KMS-11 (cell line): ENCODE results near the gene UBQLN4.
A peak's percentile ranks its signal among the peaks of the same experiment; 100 is the strongest.

Experiments
- H2AFZ ChIP-seq: fragments of 200-600 bp; sonication (generic); 2 replicates; pipeline ENCODE4 v1.6.1; 2016; ENCODE audit warnings: antibody characterized with exemption, mixed run types, low read depth
- H3K27ac ChIP-seq: fragments of 200-600 bp; sonication (generic); 2 replicates; pipeline ENCODE4 v1.6.1; 2016; ENCODE audit warnings: mild to moderate bottlenecking, mixed run types
- H3K27me3 ChIP-seq: fragments of 200-600 bp; sonication (generic); 2 replicates; pipeline ENCODE4 v1.6.1; 2017; ENCODE audit warnings: mild to moderate bottlenecking, low read depth, mixed run types, moderate library complexity; ENCODE audit not compliant: insufficient read depth
- H3K36me3 ChIP-seq: fragments of 200-600 bp; sonication (generic); 2 replicates; pipeline ENCODE4 v1.6.1; 2017; ENCODE audit warnings: mild to moderate bottlenecking, mixed run types; ENCODE audit not compliant: insufficient read depth
- H3K4me1 ChIP-seq: fragments of 200-600 bp; sonication (generic); 2 replicates; pipeline ENCODE4 v1.6.1; 2016; ENCODE audit warnings: mild to moderate bottlenecking, low read depth, mixed run types; ENCODE audit not compliant: poor library complexity, severe bottlenecking
- H3K4me2 ChIP-seq: fragments of 200-600 bp; sonication (generic); 2 replicates; pipeline ENCODE4 v1.7.0; 2016; ENCODE audit warnings: mild to moderate bottlenecking, mixed run types
- H3K4me3 ChIP-seq: fragments of 200-600 bp; sonication (generic); IDR thresholded peaks from 2 replicates; pipeline ENCODE4 v1.6.1; 2017; ENCODE audit warnings: low read depth, low read length, mixed read lengths; ENCODE audit not compliant: insufficient read depth
- H3K79me2 ChIP-seq: fragments of 200-600 bp; sonication (generic); 2 replicates; pipeline ENCODE4 v1.6.1; 2016; ENCODE audit warnings: low read depth, mixed run types; ENCODE audit not compliant: insufficient read depth
- H3K9ac ChIP-seq: fragments of 200-600 bp; sonication (generic); 2 replicates; pipeline ENCODE4 v1.6.1; 2016; ENCODE audit warnings: mild to moderate bottlenecking, mixed run types
- H4K20me1 ChIP-seq: fragments of 200-600 bp; sonication (generic); 2 replicates; pipeline ENCODE4 v1.6.1; 2016; ENCODE audit warnings: mild to moderate bottlenecking, mixed run types; ENCODE audit not compliant: insufficient read depth
- CTCF ChIP-seq: fragments of 200-600 bp; sonication (generic); conservative IDR thresholded peaks from 2 replicates; pipeline ENCODE4 v1.6.1; 2017; ENCODE audit warnings: low read depth, mild to moderate bottlenecking, antibody characterized with exemption, low read length, moderate library complexity, mixed read lengths

The UBQLN4 gene

GRCh38 chr1:156095906-156096508, 42.4 kb upstream of the UBQLN4 start:
- no peaks in the 10 kb centered on the region for H4K20me1 ChIP-seq
- peak overlapping the region; percentile 76 for H3K27ac ChIP-seq
- no peaks in the 10 kb centered on the region for H3K79me2 ChIP-seq
- peaks cover 48% of the 10 kb centered on the region for H3K4me1 ChIP-seq
- TF ChIP-seq CTCF: no peak
- peak overlapping the region; percentile 97 for H3K4me2 ChIP-seq
- H3K9ac ChIP-seq: no peak overlapping the region; the same call in 1 of the 2 replicates
- peak overlapping the region; percentile 66 for H2AFZ ChIP-seq
- no peaks in the 10 kb centered on the region for H3K36me3 ChIP-seq
- no peak overlapping the region for H3K4me3 ChIP-seq
- no peaks in the 10 kb centered on the region for H3K27me3 ChIP-seq

DNA sequence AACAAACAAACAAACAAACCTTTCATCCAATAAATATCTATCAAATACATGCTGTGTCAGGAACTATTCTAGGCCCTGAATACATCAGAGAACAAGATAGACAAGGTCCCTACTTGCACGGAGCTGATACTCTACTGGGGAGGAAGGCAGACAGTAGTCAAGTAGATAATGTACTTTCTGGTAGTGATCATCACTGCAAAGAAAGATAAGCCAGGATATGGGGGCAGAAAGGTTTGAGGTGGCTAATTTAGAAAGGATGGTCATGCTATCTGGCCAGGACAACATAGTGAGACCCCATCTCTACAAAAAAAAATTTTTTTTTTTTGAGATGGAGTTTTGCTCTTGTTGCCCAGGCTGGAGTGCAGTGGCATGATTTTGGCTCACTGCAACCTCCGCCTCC, 38.0 kb upstream of the UBQLN4 start:
- H2AFZ ChIP-seq: no peak overlapping the region
- no peak overlapping the region for H3K4me3 ChIP-seq
- no peaks in the 10 kb centered on the region for H3K36me3 ChIP-seq
- no peaks in the 10 kb centered on the region for H3K27me3 ChIP-seq
- no peaks in the 10 kb centered on the region for H4K20me1 ChIP-seq
- TF ChIP-seq CTCF: no peak
- H3K4me2 ChIP-seq: no peak overlapping the region
- H3K79me2 ChIP-seq: no peaks in the 10 kb centered on the region
- peaks cover 48% of the 10 kb centered on the region for H3K4me1 ChIP-seq
- no peak overlapping the region for H3K9ac ChIP-seq
- no peak overlapping the region for H3K27ac ChIP-seq

DNA sequence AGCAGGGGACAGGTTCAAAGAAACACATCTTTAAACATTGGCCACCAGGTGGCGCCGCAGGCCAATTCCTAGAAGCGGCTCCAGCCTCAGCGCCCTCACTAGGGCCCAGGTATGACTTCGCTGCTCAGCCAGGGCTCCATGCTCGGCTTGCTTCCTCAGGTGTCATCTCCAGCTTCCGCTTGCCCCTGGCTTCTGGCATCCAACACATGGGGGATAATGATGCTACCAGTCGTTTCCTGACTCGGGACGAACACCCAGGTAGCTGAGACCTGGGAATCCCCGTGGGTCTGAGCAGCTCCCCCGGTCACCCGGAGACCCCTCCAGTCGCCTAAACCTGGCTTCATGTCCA, 37.2 kb upstream of the UBQLN4 start:
- Histone ChIP-seq H3K27ac (no peak overlapping the region), H3K27me3 (no peaks in the 10 kb centered on the region)

DNA sequence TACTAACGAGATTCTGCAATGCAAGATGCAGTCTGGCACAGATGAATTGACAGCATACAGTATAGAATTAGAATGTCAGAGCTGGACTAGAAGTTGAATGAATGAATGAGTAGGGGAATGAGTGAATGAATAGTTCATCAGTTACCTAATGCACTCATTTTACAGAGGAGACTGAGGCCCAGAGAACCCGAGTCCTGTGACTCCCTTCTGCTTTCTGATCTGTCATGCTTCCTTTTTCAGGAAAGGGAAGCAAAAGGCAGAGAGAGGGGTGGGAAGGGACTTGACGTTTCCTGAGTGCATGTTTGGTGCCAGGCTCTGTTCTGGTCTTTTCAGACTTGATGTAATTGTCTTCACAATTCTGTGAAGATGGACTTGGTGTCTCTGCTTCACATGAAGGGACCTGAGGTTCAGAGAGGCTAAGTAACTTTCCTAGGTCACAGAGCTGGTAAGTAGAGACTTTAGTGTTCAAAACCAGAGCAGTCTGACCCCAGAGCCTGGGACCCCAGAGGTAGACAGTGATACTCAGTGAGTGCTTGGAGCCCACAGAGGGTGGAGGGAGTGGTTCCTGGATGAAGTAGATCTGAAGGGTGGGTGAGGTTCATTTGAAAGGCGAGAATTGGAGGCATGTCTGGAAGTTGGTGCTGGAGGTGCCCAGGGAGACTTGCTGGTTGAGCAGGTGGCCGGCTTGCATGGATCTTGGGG, 36.7 kb upstream of the UBQLN4 start:
- Histone ChIP-seq H3K27me3 (no peaks in the 10 kb centered on the region), H3K4me3 (no peak overlapping the region), H2AFZ (peak overlapping the region; percentile 41; the same call in 1 of the 2 replicates), H3K4me2 (peak overlapping the region; percentile 21; the same call in 1 of the 2 replicates), H3K27ac (peak overlapping the region; percentile 5; the same call in 1 of the 2 replicates), H3K9ac (no peak overlapping the region), H3K36me3 (no peaks in the 10 kb centered on the region), H4K20me1 (no peaks in the 10 kb centered on the region), H3K4me1 (peaks cover 43% of the 10 kb centered on the region), H3K79me2 (no peaks in the 10 kb centered on the region)
- no peak for TF ChIP-seq CTCF

More for the DNA sequence above, 37.2 kb upstream of the UBQLN4 start:
- Histone ChIP-seq H4K20me1 (no peaks in the 10 kb centered on the region), H3K9ac (no peak overlapping the region), H3K4me1 (peaks cover 48% of the 10 kb centered on the region), H3K36me3 (no peaks in the 10 kb centered on the region), H3K4me2 (peak overlapping the region; percentile 1; the same call in 1 of the 2 replicates), H3K79me2 (no peaks in the 10 kb centered on the region), H2AFZ (peak overlapping the region; percentile 35; the same call in 1 of the 2 replicates), H3K4me3 (no peak overlapping the region)
- TF ChIP-seq CTCF: peak; percentile 100
